GM06990 (cell line): ENCODE results near the gene DESI1.

Source experiments
- DNase-seq: peaks from one replicate; pipeline ENCODE4 v3.0.0-alpha.2; 2011; ENCODE audit not compliant: insufficient read length; ENCODE audit errors: extremely low read depth
- H3K27me3 ChIP-seq: replicated peaks from 2 replicates; pipeline ENCODE4 v1.6.0; 2011; ENCODE audit warnings: low read length; ENCODE audit not compliant: control insufficient read depth, insufficient read depth
- H3K36me3 ChIP-seq: 2 replicates; pipeline ENCODE4 v1.5.1; 2011; ENCODE audit warnings: low read length; ENCODE audit not compliant: control insufficient read depth, insufficient read depth
- H3K4me3 ChIP-seq: replicated peaks from 2 replicates; pipeline ENCODE4 v1.5.1; 2011; ENCODE audit warnings: low read depth, mild to moderate bottlenecking, control low read depth, low read length
- TF ChIP-seq, protein P1 (sequence below): IDR thresholded peaks from 2 replicates; pipeline ENCODE4 v1.5.1; 2011; ENCODE audit warnings: low read length, control low read depth, mild to moderate bottlenecking, inconsistent platforms; ENCODE audit not compliant: insufficient read depth, poor library complexity, severe bottlenecking

The DESI1 gene

DNA sequence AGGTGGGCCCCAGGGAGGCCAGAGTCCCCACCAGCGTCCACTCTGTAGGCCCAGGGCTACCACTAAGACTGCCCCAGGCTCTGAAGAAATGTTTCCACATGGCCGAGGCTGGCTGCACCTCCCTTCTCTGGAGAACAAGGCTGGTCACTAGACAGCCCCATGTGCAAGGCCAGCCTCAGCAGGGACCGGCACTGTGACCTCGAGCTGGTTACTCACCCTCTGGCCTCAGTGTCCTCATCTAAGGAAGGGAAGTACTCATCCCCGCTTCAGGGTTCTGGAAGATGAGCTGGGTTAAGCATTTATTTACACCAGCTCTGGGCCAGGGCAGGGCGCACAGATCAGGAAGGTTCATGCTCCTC lies 40.9 kb downstream of the DESI1 start:
- no peak for DNase-seq
- H3K27me3 ChIP-seq, result no peaks in the 10 kb centered on the region
- H3K36me3 ChIP-seq, result peaks cover 12% of the 10 kb centered on the region
- TF ChIP-seq, protein P1, sequence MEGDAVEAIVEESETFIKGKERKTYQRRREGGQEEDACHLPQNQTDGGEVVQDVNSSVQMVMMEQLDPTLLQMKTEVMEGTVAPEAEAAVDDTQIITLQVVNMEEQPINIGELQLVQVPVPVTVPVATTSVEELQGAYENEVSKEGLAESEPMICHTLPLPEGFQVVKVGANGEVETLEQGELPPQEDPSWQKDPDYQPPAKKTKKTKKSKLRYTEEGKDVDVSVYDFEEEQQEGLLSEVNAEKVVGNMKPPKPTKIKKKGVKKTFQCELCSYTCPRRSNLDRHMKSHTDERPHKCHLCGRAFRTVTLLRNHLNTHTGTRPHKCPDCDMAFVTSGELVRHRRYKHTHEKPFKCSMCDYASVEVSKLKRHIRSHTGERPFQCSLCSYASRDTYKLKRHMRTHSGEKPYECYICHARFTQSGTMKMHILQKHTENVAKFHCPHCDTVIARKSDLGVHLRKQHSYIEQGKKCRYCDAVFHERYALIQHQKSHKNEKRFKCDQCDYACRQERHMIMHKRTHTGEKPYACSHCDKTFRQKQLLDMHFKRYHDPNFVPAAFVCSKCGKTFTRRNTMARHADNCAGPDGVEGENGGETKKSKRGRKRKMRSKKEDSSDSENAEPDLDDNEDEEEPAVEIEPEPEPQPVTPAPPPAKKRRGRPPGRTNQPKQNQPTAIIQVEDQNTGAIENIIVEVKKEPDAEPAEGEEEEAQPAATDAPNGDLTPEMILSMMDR, result no peak
- no peak overlapping the region for H3K4me3 ChIP-seq

DNA sequence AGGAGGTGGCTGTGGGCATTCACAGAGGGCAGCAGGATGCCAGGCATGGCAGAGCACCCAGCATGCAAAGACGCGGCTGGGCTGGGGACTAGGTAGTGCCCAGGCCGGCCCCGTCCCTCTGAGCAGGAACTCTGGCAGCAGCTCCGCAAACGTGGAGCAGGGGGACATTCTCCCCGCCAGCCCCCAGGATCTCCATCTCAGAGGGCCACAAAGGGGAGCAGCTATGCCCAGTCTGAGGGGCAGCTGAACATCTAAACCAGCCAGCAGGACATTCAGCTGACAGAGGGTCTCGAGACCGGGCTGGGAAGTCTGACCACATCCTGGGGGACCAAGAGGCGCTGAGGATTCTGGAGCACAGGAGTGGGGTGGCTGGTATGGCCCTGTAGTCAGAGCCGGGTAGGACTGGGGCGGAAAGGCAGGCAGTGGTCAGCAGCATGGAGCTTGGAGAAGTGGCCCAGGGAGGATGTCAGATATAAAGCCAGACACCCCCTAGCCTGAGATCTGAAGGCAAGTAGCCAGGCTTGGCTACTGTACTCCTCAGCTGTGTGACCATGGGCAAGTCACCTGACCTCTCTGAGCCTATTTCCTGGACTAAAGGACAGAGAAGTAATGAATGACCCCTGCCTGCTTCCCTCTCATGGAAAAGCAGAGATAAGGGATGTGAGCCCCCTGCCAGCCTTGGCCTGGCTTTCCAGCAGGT lies 41.4 kb downstream of the DESI1 start:
- Histone ChIP-seq H3K36me3 (peaks cover 12% of the 10 kb centered on the region), H3K4me3 (no peak overlapping the region), H3K27me3 (no peaks in the 10 kb centered on the region)
- TF ChIP-seq, protein P1, result no peak
- no peak for DNase-seq

DNA sequence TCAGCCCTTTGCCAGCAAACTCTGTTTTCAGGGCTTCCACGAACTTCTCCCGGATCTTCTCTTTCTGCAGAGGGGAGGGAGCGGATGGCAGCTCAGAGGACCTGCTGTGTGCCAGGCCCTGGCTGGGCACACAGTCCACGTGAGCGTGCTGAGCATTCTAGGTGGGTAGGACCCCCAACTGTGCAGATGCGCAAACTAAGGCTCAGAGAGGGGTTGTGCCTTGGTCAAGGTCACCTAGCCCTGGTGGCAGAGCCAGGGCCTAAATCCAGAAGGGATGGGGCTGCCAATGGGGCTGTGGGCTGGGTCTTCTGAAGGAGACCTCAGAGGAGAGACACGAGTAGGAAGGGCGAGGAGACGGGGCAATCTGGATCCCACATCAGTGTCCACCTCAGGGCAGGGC lies 42.0 kb downstream of the DESI1 start:
- DNase-seq, result no peak
- H3K36me3 ChIP-seq, result peaks cover 12% of the 10 kb centered on the region
- H3K4me3 ChIP-seq, result no peak overlapping the region

DNA sequence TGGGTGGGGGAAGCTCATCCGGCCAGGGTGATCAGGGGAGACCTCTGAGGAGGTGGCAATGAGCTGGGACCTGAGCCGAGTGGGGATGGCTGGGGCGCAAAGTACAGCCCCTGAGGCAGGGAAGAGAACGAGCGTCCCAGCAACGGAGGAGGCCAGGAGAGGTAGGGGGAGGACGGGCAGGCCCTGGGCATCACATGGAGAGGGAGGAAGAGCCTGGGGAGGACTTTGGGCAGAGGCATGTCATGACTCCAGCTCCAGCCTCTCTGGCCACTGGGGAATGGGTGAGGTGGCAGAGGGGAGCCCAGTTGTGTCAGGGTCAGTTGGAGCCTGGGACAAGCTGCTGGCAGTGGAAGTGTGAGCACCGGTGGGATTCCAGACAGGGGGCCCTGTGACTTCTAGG lies 42.7 kb downstream of the DESI1 start:
- Histone ChIP-seq H3K27me3 (no peaks in the 10 kb centered on the region), H3K36me3 (peaks cover 12% of the 10 kb centered on the region), H3K4me3 (no peak overlapping the region)
- TF ChIP-seq, protein P1, result no peak
- DNase-seq, result no peak

More for the DNA sequence above, 42.0 kb downstream of the DESI1 start:
- no peaks in the 10 kb centered on the region for H3K27me3 ChIP-seq
- TF ChIP-seq, protein P1, result no peak

DNA sequence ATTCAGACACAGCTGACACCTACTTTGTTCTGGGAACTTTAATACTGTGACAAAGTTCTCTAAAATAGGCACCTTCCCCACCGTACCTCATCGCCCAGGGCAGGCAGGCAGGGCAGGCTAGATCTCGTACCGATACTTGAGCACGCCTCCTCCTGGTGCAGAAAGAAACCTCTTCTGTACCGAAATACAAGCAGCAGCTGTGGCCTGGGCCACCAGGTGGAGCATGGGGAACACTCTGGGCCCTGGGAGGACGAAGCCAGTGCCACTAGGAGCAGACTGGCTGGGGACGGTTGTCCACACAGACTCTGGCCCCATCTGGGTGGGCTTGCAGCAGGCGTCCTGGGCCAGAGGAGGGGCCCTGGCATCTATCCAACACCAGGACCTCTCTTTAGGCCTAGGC lies 44.0 kb downstream of the DESI1 start:
- Histone ChIP-seq H3K36me3 (peaks cover 12% of the 10 kb centered on the region), H3K4me3 (no peak overlapping the region), H3K27me3 (no peaks in the 10 kb centered on the region)
- TF ChIP-seq, protein P1, result peak; percentile 49
- peak; percentile 33 for DNase-seq

DNA sequence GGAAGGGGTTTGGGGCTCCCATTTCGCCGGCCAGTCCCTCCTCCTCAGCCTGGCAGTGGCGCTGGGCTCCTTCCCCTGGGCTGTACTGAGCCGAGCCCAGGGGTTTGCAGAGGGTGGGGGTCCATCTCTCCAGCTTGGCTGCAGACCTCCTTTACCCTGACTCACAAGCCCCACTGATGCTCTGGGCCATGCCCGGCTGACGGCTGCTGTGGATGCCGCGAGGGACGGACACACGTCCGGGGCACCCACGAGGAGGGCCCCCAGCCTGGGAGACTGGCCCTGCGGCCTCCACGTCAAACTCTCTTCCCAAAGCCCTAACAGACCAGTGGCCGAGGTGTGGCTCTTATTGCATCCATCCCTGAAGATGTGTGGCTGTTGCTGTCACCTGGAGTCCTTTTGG lies 45.3 kb downstream of the DESI1 start:
- peaks cover 12% of the 10 kb centered on the region for H3K36me3 ChIP-seq
- no peaks in the 10 kb centered on the region for H3K27me3 ChIP-seq
- H3K4me3 ChIP-seq, result no peak overlapping the region
- TF ChIP-seq, protein P1, result no peak
- DNase-seq, result no peak
